Measurements from ENCODE around the gene ENOSF1. TPM values are rescaled to one million over a fixed set of nuclear protein-coding genes. Genes with fewer than 3 reads are reported as not detected.

Gene ENOSF1
- polyA plus RNA-seq, 2 of the 4 experiments (the other 2 are of a cell fraction), result 27.3 to 30.0 TPM

DNA sequence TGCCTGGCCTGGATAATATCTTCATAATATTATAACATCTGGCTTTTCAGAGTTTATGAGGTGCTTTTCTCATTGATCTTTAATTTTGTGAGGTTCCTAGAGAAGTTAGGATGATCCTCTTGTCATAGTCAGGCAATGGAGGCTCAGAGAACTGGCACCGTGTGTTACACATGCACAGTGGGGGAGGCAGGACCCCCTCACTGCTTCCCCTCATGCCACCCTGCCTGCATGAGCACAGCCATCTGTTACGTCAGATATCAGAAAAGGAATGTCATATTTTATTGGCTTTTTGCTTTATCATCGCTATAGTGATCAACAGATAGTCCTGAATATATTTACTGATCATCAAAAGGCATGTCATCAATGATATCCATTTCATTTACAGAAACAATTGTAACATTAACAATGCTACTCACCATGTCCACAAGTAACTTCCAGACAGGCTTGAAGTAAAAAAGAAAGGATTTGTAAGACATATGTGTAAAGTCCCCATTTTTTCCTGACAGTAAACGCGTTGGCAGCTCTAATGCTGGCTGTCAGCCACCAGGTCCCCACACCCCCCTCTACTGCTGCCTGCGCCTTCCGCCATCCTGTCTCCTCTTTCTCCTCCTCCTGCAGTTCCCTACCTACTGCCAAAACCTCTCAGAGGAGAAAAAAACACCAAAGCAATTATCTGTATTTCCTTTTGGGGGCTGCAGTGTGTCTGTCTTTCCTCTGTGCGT is 18.8 kb downstream of the ENOSF1 start:
- POLR2A ChIA-PET, result no interaction called here
- no peak for ATAC-seq
- Histone ChIP-seq H3K4me2 (no peak overlapping the region), H3K9me3 (no peaks in the 10 kb centered on the region), H3K27ac (no peak overlapping the region), H3K4me1 (no peaks in the 10 kb centered on the region), H3K4me3 (no peak overlapping the region)
- TF ChIP-seq, protein P1, sequence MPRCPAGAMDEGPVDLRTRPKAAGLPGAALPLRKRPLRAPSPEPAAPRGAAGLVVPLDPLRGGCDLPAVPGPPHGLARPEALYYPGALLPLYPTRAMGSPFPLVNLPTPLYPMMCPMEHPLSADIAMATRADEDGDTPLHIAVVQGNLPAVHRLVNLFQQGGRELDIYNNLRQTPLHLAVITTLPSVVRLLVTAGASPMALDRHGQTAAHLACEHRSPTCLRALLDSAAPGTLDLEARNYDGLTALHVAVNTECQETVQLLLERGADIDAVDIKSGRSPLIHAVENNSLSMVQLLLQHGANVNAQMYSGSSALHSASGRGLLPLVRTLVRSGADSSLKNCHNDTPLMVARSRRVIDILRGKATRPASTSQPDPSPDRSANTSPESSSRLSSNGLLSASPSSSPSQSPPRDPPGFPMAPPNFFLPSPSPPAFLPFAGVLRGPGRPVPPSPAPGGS (IDR thresholded peaks at IDR 0.05), result no peak
- TF ChIP-seq, protein P2, sequence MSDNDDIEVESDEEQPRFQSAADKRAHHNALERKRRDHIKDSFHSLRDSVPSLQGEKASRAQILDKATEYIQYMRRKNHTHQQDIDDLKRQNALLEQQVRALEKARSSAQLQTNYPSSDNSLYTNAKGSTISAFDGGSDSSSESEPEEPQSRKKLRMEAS (IDR thresholded peaks at IDR 0.05), result no peak
- no peak for DNase-seq (ENCODE audit: low read depth in 1 of 2, low spot score in 1 of 2)
- no peak for FAIRE-seq
- WGBS (ENCODE audit: missing lambda C conversion rate), result 87% methylated on average over 8 of the region's 8 CpGs
- CTCF ChIA-PET, result interaction anchor here (0.5 kb wide), 1 partner anchor 1810 kb away, joined by 3 read pairs; no protein-coding TSS in a partner anchor

DNA sequence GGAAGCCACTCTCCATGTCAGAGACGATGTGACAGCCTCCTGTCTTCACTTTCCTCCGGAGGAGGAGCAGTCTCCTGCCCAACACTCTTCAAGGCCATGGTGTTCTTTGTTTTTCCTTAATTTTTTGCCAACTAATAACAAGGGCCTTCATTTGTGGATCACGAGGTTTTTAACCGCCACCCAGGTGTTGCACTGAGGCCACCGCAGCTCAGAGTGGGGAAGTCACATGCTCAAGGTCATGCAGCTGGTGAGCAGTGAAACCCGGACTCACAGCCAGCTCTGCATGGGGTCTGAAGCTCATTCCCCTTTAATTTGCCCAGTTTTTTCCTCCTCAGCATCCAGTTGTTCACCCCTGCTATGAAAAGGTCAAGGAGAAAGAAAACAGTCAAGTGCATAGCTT is 19.6 kb downstream of the ENOSF1 start:
- 91% methylated on average over 6 of the region's 6 CpGs for WGBS (ENCODE audit: missing lambda C conversion rate)
- Histone ChIP-seq H3K9me3 (no peaks in the 10 kb centered on the region), H3K4me3 (no peak overlapping the region), H3K4me2 (no peak overlapping the region), H3K4me1 (no peaks in the 10 kb centered on the region), H3K27ac (no peak overlapping the region)
- POLR2A ChIA-PET, result no interaction called here
- ATAC-seq, result no peak
- CTCF ChIA-PET, result interaction anchor here (0.6 kb wide), 1 partner anchor 406 kb away, joined by 3 read pairs; no protein-coding TSS in a partner anchor
- DNase-seq (ENCODE audit: low read depth in 1 of 2, low spot score in 1 of 2), result no peak
- TF ChIP-seq GATA3 (IDR thresholded peaks at IDR 0.05; ENCODE audit: borderline replicate concordance), result no peak
- TF ChIP-seq FOSL2 (IDR thresholded peaks at IDR 0.05), result no peak
- TF ChIP-seq FOSL2 (CRISPR knock-in tag; IDR thresholded peaks at IDR 0.05), result no peak
- no peak for TF ChIP-seq ESRRA (IDR thresholded peaks at IDR 0.05; ENCODE audit: borderline replicate concordance, low read length)
- TF ChIP-seq CEBPB (IDR thresholded peaks at IDR 0.05), result no peak
- no peak for TF ChIP-seq ZC3H11A (IDR thresholded peaks at IDR 0.05)
- TF ChIP-seq, protein P1 (IDR thresholded peaks at IDR 0.05), result no peak
- no peak for TF ChIP-seq SMC3 (IDR thresholded peaks at IDR 0.05)
- no peak for TF ChIP-seq TP53 (CRISPR knock-in tag; IDR thresholded peaks at IDR 0.05)
- no peak for TF ChIP-seq MYC (IDR thresholded peaks at IDR 0.05; ENCODE audit: borderline replicate concordance, low read length)
- no peak for TF ChIP-seq HEYL (CRISPR knock-in tag; IDR thresholded peaks at IDR 0.05)
- TF ChIP-seq HOXB5 (CRISPR knock-in tag; IDR thresholded peaks at IDR 0.05), result no peak
- no peak for TF ChIP-seq RAD21 (conservative IDR thresholded peaks at IDR 0.05 in 1 of 2, IDR thresholded peaks at IDR 0.05 in 1 of 2)
- FAIRE-seq, result no peak

DNA sequence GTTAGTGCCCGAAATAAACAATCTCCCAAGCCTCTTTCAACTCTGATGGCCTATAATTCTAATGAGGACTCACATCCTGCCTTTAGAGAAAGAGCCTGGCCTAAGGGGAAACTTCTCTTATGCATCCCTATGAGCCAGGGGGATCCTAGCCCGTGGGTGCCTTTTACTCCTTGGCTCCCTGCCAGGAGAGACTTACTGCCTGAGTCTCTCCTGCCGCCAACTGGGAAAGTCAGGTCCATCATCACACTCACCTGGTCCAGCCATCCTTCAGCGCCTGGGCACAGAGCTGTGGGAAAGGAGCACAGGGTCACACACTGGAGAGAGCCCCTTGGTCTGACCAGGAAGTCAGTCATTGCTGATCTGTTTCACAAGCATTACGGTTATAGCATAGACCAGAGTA is 24.1 kb downstream of the ENOSF1 start:
- ATAC-seq, result no peak
- H3K9me3 ChIP-seq, result no peaks in the 10 kb centered on the region
- WGBS (ENCODE audit: missing lambda C conversion rate), result 79% methylated on average over 5 of the region's 5 CpGs
- TF ChIP-seq HDAC2 (IDR thresholded peaks at IDR 0.05) (no peak), ZFP36 (IDR thresholded peaks at IDR 0.05; ENCODE audit: borderline replicate concordance, partially characterized antibody) (no peak), SREBF2 (IDR thresholded peaks at IDR 0.05) (no peak), HOXA7 (CRISPR knock-in tag; IDR thresholded peaks at IDR 0.05) (no peak), MYC (IDR thresholded peaks at IDR 0.05; ENCODE audit: borderline replicate concordance, low read length) (no peak), KDM1A (IDR thresholded peaks at IDR 0.05; ENCODE audit: low read depth) (no peak), RNF2 (IDR thresholded peaks at IDR 0.05; ENCODE audit: borderline replicate concordance, low read depth) (no peak), EP300 (IDR thresholded peaks at IDR 0.05) (no peak), RCOR1 (IDR thresholded peaks at IDR 0.05; ENCODE audit: low read depth, low read length) (no peak)
- TF ChIP-seq, protein P3, sequence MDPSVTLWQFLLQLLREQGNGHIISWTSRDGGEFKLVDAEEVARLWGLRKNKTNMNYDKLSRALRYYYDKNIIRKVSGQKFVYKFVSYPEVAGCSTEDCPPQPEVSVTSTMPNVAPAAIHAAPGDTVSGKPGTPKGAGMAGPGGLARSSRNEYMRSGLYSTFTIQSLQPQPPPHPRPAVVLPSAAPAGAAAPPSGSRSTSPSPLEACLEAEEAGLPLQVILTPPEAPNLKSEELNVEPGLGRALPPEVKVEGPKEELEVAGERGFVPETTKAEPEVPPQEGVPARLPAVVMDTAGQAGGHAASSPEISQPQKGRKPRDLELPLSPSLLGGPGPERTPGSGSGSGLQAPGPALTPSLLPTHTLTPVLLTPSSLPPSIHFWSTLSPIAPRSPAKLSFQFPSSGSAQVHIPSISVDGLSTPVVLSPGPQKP (IDR thresholded peaks at IDR 0.05; ENCODE audit: low read depth, low read length), result no peak
- TF ChIP-seq, protein P4, sequence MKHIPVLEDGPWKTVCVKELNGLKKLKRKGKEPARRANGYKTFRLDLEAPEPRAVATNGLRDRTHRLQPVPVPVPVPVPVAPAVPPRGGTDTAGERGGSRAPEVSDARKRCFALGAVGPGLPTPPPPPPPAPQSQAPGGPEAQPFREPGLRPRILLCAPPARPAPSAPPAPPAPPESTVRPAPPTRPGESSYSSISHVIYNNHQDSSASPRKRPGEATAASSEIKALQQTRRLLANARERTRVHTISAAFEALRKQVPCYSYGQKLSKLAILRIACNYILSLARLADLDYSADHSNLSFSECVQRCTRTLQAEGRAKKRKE (CRISPR knock-in tag; IDR thresholded peaks at IDR 0.05; ENCODE audit: low read depth), result no peak
- TF ChIP-seq, protein P1 (IDR thresholded peaks at IDR 0.05), result no peak
- TF ChIP-seq, protein P5, sequence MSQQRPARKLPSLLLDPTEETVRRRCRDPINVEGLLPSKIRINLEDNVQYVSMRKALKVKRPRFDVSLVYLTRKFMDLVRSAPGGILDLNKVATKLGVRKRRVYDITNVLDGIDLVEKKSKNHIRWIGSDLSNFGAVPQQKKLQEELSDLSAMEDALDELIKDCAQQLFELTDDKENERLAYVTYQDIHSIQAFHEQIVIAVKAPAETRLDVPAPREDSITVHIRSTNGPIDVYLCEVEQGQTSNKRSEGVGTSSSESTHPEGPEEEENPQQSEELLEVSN (IDR thresholded peaks at IDR 0.05; ENCODE audit: borderline replicate concordance, low read depth), result no peak

More for the DNA sequence above, 24.1 kb downstream of the ENOSF1 start:
- no peak overlapping the region for H3K4me2 ChIP-seq
- CTCF ChIA-PET, result no interaction called here
- POLR2A ChIA-PET, result no interaction called here
- H3K27ac ChIP-seq, result no peak overlapping the region
- no peak for FAIRE-seq
- H3K4me3 ChIP-seq, result no peak overlapping the region
- DNase-seq (ENCODE audit: low read depth in 1 of 2, low spot score in 1 of 2), result no peak
- peaks cover 7% of the 10 kb centered on the region; the same call in 1 of the 3 replicates for H3K4me1 ChIP-seq

Measured in A549 (cell line).